HepG2 (cell line): ENCODE data around the gene LCA5.

Source experiments
- JUNB ChIP-seq: sonication (generic); formaldehyde crosslinking; IDR thresholded peaks from 2 replicates; pipeline ENCODE4 v1.8.0; 2022; ENCODE audit warnings: missing genetic modification reagents, mild to moderate bottlenecking, borderline replicate concordance
- RFX5 ChIP-seq: IDR thresholded peaks from 2 replicates; pipeline ENCODE4 v1.6.1; 2011; ENCODE audit warnings: low read depth, low read length, improper control_type of control experiment
- SMAD3 ChIP-seq: sonication (generic); formaldehyde crosslinking; IDR thresholded peaks from 2 replicates; pipeline ENCODE4 v1.4.0; 2020; ENCODE audit warnings: missing genetic modification reagents
- ZNF274 ChIP-seq: sonication (generic); formaldehyde crosslinking; IDR thresholded peaks from 2 replicates; pipeline ENCODE4 v1.5.1; 2020; ENCODE audit warnings: mild to moderate bottlenecking, missing genetic modification reagents

DNA sequence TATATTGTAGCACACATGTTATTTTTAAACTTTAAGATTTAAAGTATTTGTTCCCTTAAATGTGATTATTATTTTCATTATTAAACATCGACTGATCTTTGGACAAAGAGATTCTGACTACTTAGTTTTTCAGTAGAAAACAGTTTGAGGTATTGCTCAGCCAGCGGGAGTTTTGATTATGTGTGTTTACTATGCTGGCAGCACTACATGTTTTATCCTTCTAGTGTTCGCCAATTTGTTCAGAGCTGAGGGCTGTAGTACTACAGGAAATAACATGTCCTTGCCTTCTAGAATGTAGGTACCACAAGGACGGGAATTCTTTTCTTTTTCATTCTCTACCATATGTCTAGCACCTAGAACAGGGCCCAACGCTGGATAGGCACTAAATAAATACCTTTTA is 11.1 kb upstream of the LCA5 start:
- TF ChIP-seq JUNB (CRISPR knock-in tag) (no peak), ZNF274 (CRISPR knock-in tag) (no peak), RFX5 (no peak), SMAD3 (CRISPR knock-in tag) (no peak)
